Astrocyte (in vitro differentiated cells and primary cell): ENCODE measurements around the gene ACTR1A. TPM values are rescaled to one million over a fixed set of nuclear protein-coding genes. Genes with fewer than 3 reads are reported as not detected.
A peak's percentile ranks its signal among the peaks of the same experiment; 100 is the strongest.

Experiments
- DNase-seq: peaks from one replicate; pipeline ENCODE4 v3.0.0-alpha.2; 2010; ENCODE audit warnings: low read depth
- FAIRE-seq: peaks from 2 replicates; lab custom pipeline; 2011; peaks lifted over from hg19 to GRCh38; lab: Jason Lieb, UNC
- H2AFZ ChIP-seq: 2 replicates; pipeline ENCODE4 v1.6.0; 2012; ENCODE audit warnings: low read depth, low read length, inconsistent platforms
- H3K27ac ChIP-seq: 2 replicates; pipeline ENCODE4 v1.5.1; 2011; ENCODE audit warnings: low read depth, low read length, inconsistent platforms
- H3K27me3 ChIP-seq: 2 replicates; pipeline ENCODE4 v1.6.0; 2011; ENCODE audit warnings: low read length, inconsistent platforms; ENCODE audit not compliant: insufficient read depth
- H3K36me3 ChIP-seq: 2 replicates; pipeline ENCODE4 v1.5.1; 2011; ENCODE audit warnings: low read length, inconsistent platforms; ENCODE audit not compliant: insufficient read depth
- H3K4me1 ChIP-seq: 2 replicates; pipeline ENCODE4 v1.5.1; 2011; ENCODE audit warnings: low read length, inconsistent platforms; ENCODE audit not compliant: insufficient read depth
- H3K4me2 ChIP-seq: 2 replicates; pipeline ENCODE4 v1.6.0; 2012; ENCODE audit warnings: low read length, inconsistent platforms
- H3K4me3 ChIP-seq: 2 replicates; pipeline ENCODE4 v1.5.1; 2011; ENCODE audit warnings: low read depth, mild to moderate bottlenecking, low read length, inconsistent platforms; ENCODE audit not compliant: insufficient read depth
- H3K79me2 ChIP-seq: 2 replicates; pipeline ENCODE4 v1.6.0; 2012; ENCODE audit warnings: mild to moderate bottlenecking, low read length, inconsistent platforms; ENCODE audit not compliant: insufficient read depth
- H3K9ac ChIP-seq: 2 replicates; pipeline ENCODE4 v1.6.0; 2012; ENCODE audit warnings: mild to moderate bottlenecking, low read length, inconsistent platforms
- H3K9me3 ChIP-seq: 2 replicates; pipeline ENCODE4 v1.5.1; 2012; ENCODE audit warnings: low read depth, mild to moderate bottlenecking, low read length, inconsistent platforms; ENCODE audit not compliant: insufficient read depth
- H4K20me1 ChIP-seq: 2 replicates; pipeline ENCODE4 v1.6.0; 2012; ENCODE audit warnings: low read length, inconsistent platforms; ENCODE audit not compliant: insufficient read depth
- H3K27ac Mint-ChIP-seq: one replicate; pipeline ENCODE4 v1.8.0; 2021; ENCODE audit warnings: mild to moderate bottlenecking, mixed read lengths; ENCODE audit not compliant: unreplicated experiment
- H3K27me3 Mint-ChIP-seq: one replicate; pipeline ENCODE4 v1.8.0; 2021; ENCODE audit warnings: low read depth, mixed read lengths; ENCODE audit not compliant: unreplicated experiment
- H3K36me3 Mint-ChIP-seq: one replicate; pipeline ENCODE4 v1.8.0; 2021; ENCODE audit warnings: low read depth, mixed read lengths; ENCODE audit not compliant: unreplicated experiment
- H3K4me1 Mint-ChIP-seq: one replicate; pipeline ENCODE4 v1.8.0; 2021; ENCODE audit warnings: low read depth, mixed read lengths; ENCODE audit not compliant: unreplicated experiment
- H3K4me3 Mint-ChIP-seq: one replicate; pipeline ENCODE4 v1.8.0; 2021; ENCODE audit warnings: mild to moderate bottlenecking, moderate library complexity, mixed read lengths; ENCODE audit not compliant: unreplicated experiment
- H3K9me3 Mint-ChIP-seq: one replicate; pipeline ENCODE4 v1.8.0; 2021; ENCODE audit warnings: mild to moderate bottlenecking, mixed read lengths; ENCODE audit not compliant: unreplicated experiment
- EZH2 ChIP-seq: IDR thresholded peaks from 2 replicates; pipeline ENCODE4 v1.6.1; 2012; ENCODE audit warnings: mild to moderate bottlenecking, low read length, inconsistent platforms; ENCODE audit not compliant: insufficient read depth
- total RNA-seq: library from RNA; stranded (reverse); gene quantifications from 2 replicates; pipeline ENCODE4 v1.2.1, GENCODE V29; 2021
- TF ChIP-seq, protein P1 (sequence below): IDR thresholded peaks from 2 replicates; pipeline ENCODE4 v1.5.1; 2011; ENCODE audit warnings: low read depth, mild to moderate bottlenecking, inconsistent platforms, low read length, moderate library complexity; ENCODE audit not compliant: insufficient read depth

ACTR1A gene
- total RNA-seq, 1 donor from 2014 or later, result 155 TPM

DNA sequence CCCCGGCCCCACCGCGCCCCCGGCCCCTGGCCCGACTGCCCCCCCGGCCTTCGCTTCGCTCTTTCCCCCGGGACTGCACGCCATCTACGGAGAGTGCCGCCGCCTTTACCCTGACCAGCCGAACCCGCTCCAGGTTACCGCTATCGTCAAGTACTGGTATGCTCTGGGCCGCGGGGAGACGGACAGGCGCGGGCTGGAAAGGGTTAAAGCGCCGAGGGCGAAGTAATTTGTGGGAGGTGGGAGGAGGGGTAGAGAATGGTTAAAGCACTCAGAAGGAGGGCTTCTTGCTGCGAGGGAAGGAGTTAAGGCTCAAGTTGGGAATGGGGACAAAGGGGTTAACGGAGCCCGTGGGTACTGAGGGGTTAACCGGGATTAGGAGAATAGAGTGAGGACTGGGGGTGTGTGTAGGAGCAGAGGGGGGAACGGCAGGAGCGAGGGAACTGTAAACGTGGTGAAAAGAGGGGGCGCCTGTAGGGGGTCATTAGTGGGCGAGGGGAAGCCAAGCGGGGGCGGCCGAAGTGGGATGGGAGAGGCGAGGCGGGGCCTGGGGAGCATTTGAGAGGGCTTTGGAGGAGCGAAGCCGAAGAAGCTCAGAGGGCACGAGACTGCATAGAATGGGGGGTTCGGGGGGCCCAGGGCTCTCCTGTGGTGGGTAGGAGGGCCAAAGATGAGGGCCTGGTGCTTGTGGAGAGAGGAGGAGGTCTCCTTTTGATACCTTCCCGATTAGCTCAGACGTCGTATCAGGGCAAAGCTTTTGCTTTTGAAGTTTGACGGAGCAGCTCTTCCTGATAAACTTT is 1.9 kb upstream of the ACTR1A start:
- Mint-ChIP-seq H3K27ac (peak overlapping the region; percentile 91), H3K4me1 (peaks cover 3% of the 10 kb centered on the region), H3K4me3 (peak overlapping the region; percentile 93), H3K9me3 (no peaks in the 10 kb centered on the region), H3K27me3 (no peaks in the 10 kb centered on the region), H3K36me3 (no peaks in the 10 kb centered on the region)
- peak overlapping the region; percentile 88 for H3K9ac ChIP-seq
- no peaks in the 10 kb centered on the region for H3K9me3 ChIP-seq
- peak overlapping the region; percentile 75 for H2AFZ ChIP-seq
- H3K4me2 ChIP-seq, result peak overlapping the region; percentile 100
- H3K79me2 ChIP-seq, result peaks cover 62% of the 10 kb centered on the region
- peak overlapping the region; percentile 38 for H3K27ac ChIP-seq
- peaks cover 11% of the 10 kb centered on the region for H3K4me1 ChIP-seq
- DNase-seq (no peak), FAIRE-seq (no peak)
- no peaks in the 10 kb centered on the region for H3K36me3 ChIP-seq
- H3K27me3 ChIP-seq, result no peaks in the 10 kb centered on the region
- H3K4me3 ChIP-seq, result peak overlapping the region; percentile 96
- H4K20me1 ChIP-seq, result peaks cover 64% of the 10 kb centered on the region
- TF ChIP-seq EZH2, result no peak
- TF ChIP-seq, protein P1, sequence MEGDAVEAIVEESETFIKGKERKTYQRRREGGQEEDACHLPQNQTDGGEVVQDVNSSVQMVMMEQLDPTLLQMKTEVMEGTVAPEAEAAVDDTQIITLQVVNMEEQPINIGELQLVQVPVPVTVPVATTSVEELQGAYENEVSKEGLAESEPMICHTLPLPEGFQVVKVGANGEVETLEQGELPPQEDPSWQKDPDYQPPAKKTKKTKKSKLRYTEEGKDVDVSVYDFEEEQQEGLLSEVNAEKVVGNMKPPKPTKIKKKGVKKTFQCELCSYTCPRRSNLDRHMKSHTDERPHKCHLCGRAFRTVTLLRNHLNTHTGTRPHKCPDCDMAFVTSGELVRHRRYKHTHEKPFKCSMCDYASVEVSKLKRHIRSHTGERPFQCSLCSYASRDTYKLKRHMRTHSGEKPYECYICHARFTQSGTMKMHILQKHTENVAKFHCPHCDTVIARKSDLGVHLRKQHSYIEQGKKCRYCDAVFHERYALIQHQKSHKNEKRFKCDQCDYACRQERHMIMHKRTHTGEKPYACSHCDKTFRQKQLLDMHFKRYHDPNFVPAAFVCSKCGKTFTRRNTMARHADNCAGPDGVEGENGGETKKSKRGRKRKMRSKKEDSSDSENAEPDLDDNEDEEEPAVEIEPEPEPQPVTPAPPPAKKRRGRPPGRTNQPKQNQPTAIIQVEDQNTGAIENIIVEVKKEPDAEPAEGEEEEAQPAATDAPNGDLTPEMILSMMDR, result no peak

DNA sequence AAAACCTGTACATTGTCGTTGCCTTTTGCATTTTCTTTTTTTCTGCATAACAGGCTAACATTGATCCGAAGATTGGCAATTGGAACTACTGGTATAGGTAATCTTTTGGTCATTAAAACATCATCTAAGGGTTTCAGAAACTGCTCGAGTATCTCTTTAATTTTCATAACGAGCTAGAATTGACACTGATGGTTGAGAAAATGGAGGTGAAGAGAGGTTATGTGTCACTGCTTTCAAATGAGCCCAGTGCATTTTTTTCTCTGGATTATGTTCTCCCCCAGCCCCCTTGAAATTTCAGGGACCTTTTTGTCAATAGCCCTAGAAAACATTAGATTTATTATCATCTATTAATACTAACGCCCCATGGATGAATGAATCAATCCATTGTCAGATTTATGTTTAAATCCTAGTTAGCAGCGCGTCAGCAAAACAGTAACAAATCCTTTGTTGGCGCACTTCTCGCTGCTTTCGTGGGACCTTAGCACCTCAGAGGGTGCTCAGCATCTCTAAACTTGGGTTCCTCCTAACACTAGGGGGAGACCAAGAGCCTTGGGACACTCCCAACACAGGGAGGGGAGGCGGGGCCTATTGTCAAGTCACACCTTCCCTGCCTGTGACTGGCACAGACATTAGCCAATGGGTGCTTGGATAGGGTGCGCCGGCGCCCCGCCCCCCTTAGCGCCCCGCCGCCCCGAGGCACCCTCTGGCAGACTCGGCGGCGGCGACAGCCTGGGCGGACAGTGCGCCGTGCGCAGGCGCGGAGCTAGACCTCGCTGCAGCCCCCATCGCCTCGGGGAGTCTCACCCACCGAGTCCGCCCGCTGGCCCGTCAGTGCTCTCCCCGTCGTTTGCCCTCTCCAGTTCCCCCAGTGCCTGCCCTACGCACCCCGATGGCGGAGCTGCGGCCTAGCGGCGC is 1.0 kb upstream of the ACTR1A start, which contains the start of gene SUFU:
SUFU (plus strand) TSS at position 709 of the 915 bp plus-strand sequence; CDS start at position 890, 181 bp downstream.
- DNase-seq (peak; percentile 93), FAIRE-seq (peak; percentile 26)
- no peaks in the 10 kb centered on the region for H3K9me3 Mint-ChIP-seq
- no peaks in the 10 kb centered on the region for H3K27me3 Mint-ChIP-seq
- Histone ChIP-seq H3K9me3 (no peaks in the 10 kb centered on the region), H3K4me1 (peaks cover 7% of the 10 kb centered on the region), H3K4me2 (peak within 1 kb of the TSS; percentile 100), H3K9ac (peak within 1 kb of the TSS; percentile 98), H2AFZ (peak within 1 kb of the TSS; percentile 90), H4K20me1 (peaks cover 65% of the 10 kb centered on the region), H3K27me3 (no peaks in the 10 kb centered on the region), H3K36me3 (no peaks in the 10 kb centered on the region), H3K4me3 (peak within 1 kb of the TSS; percentile 97), H3K27ac (peak within 1 kb of the TSS; percentile 38), H3K79me2 (peaks cover 68% of the 10 kb centered on the region)
- peak within 1 kb of the TSS; percentile 91 for H3K27ac Mint-ChIP-seq
- peak within 1 kb of the TSS; percentile 93 for H3K4me3 Mint-ChIP-seq
- H3K36me3 Mint-ChIP-seq, result no peaks in the 10 kb centered on the region
- TF ChIP-seq EZH2, result no peak
- TF ChIP-seq, protein P1, result peak; percentile 91
- H3K4me1 Mint-ChIP-seq, result peaks cover 7% of the 10 kb centered on the region
